AG09319 (cell line): ENCODE measurements around the gene ASCL5.

Experiments
- DNase-seq: peaks from one replicate; pipeline ENCODE4 v3.0.0-alpha.2; 2010; ENCODE audit warnings: low read depth; ENCODE audit errors: extremely low read depth
- CTCF ChIP-seq: IDR thresholded peaks from 2 replicates; pipeline ENCODE4 v1.5.1; 2011; ENCODE audit warnings: low read depth, mild to moderate bottlenecking, inconsistent platforms, low read length, moderate library complexity

ASCL5 gene

GRCh38 chr1:201083741-201084140 lies 43.2 kb downstream of the ASCL5 start:
- no peak for TF ChIP-seq CTCF
- DNase-seq, result no peak

GRCh38 chr1:201080135-201080534 lies 46.8 kb downstream of the ASCL5 start:
- TF ChIP-seq CTCF, result no peak; the same call in 1 of the 2 replicates
- no peak for DNase-seq

GRCh38 chr1:201077736-201078135 lies 49.2 kb downstream of the ASCL5 start:
- DNase-seq, result no peak
- TF ChIP-seq CTCF, result no peak

- no peak for DNase-seq
Measured at GRCh38 chr1:201077116-201077515, 49.9 kb downstream of the ASCL5 start.

GRCh38 chr1:201076092-201076491 lies 50.9 kb downstream of the ASCL5 start:
- no peak for TF ChIP-seq CTCF
- DNase-seq, result no peak

More at GRCh38 chr1:201077116-201077515, 49.9 kb downstream of the ASCL5 start:
- TF ChIP-seq CTCF, result no peak

- no peak for DNase-seq
- TF ChIP-seq CTCF, result no peak
Measured at GRCh38 chr1:201074018-201074417, 53.0 kb downstream of the ASCL5 start.

- no peak for DNase-seq
- no peak for TF ChIP-seq CTCF
Measured at GRCh38 chr1:201072922-201073321, 54.1 kb downstream of the ASCL5 start.
